ACC112 (cell line): ENCODE results near the gene SGCG.
"Not testable (repeated sequence)": the region's sequence is repeated elsewhere in the genome, so short reads cannot be mapped to it uniquely, and the experiment has no call there.

Experiments
- H2AFZ ChIP-seq: fragments of 200-600 bp; sonication (generic); one replicate; pipeline ENCODE4 v1.6.0; 2017; ENCODE audit warnings: antibody characterized with exemption, low read length; ENCODE audit not compliant: unreplicated experiment
- H3K27ac ChIP-seq: fragments of 200-600 bp; sonication (generic); 2 replicates; pipeline ENCODE4 v1.5.1; 2014; ENCODE audit warnings: low read depth, mild to moderate bottlenecking, antibody characterized with exemption, low read length, moderate library complexity
- H3K27me3 ChIP-seq: fragments of 200-600 bp; sonication (generic); 2 replicates; pipeline ENCODE4 v1.6.1; 2014; ENCODE audit warnings: mild to moderate bottlenecking, antibody characterized with exemption, low read length, moderate library complexity, mixed read lengths; ENCODE audit not compliant: insufficient read depth
- H3K36me3 ChIP-seq: fragments of 200-600 bp; sonication (generic); 2 replicates; pipeline ENCODE4 v1.6.1; 2016; ENCODE audit warnings: mild to moderate bottlenecking, antibody characterized with exemption, low read length, moderate library complexity, mixed read lengths; ENCODE audit not compliant: insufficient read depth
- H3K4me1 ChIP-seq: fragments of 200-600 bp; sonication (generic); one replicate; pipeline ENCODE4 v1.6.1; 2016; ENCODE audit warnings: low read length, mixed read lengths; ENCODE audit not compliant: insufficient read depth, unreplicated experiment, control insufficient read depth
- H3K4me3 ChIP-seq: fragments of 200-600 bp; sonication (generic); 2 replicates; pipeline ENCODE4 v1.5.1; 2014; ENCODE audit warnings: mild to moderate bottlenecking, low read depth, low read length
- H3K79me2 ChIP-seq: fragments of 200-600 bp; sonication (generic); one replicate; pipeline ENCODE4 v1.6.0; 2016; ENCODE audit warnings: low read length; ENCODE audit not compliant: control insufficient read depth, unreplicated experiment, insufficient read depth

Gene SGCG

GRCh38 chr13:23205807-23206206, 25.0 kb downstream of the SGCG start:
- H3K4me1 ChIP-seq, result no peaks in the 10 kb centered on the region
- H3K27me3 ChIP-seq, result no peaks in the 10 kb centered on the region; the same call in none of the 2 replicates
- no peak overlapping the region for H3K4me3 ChIP-seq
- no peaks in the 10 kb centered on the region for H3K36me3 ChIP-seq
- no peaks in the 10 kb centered on the region for H3K79me2 ChIP-seq
- no peak overlapping the region for H3K27ac ChIP-seq
- no peak overlapping the region for H2AFZ ChIP-seq

GRCh38 chr13:23212671-23213070, 31.9 kb downstream of the SGCG start:
- no peak overlapping the region for H2AFZ ChIP-seq
- no peak overlapping the region for H3K27ac ChIP-seq
- no peaks in the 10 kb centered on the region; the same call in 1 of the 2 replicates for H3K27me3 ChIP-seq
- H3K36me3 ChIP-seq, result no peaks in the 10 kb centered on the region
- H3K4me1 ChIP-seq, result no peaks in the 10 kb centered on the region
- H3K4me3 ChIP-seq, result no peak overlapping the region
- H3K79me2 ChIP-seq, result no peaks in the 10 kb centered on the region

GRCh38 chr13:23231241-23231640, 50.5 kb downstream of the SGCG start:
- Histone ChIP-seq H3K36me3 (no peaks in the 10 kb centered on the region), H3K4me3 (no peak overlapping the region), H3K4me1 (no peaks in the 10 kb centered on the region), H3K79me2 (no peaks in the 10 kb centered on the region), H3K27me3 (no peaks in the 10 kb centered on the region), H2AFZ (no peak overlapping the region), H3K27ac (no peak overlapping the region)

GRCh38 chr13:23235994-23236393, 55.2 kb downstream of the SGCG start:
- no peaks in the 10 kb centered on the region for H3K36me3 ChIP-seq
- H3K27ac ChIP-seq, result no peak overlapping the region
- H3K4me1 ChIP-seq, result no peaks in the 10 kb centered on the region
- H3K4me3 ChIP-seq, result no peak overlapping the region
- H3K79me2 ChIP-seq, result no peaks in the 10 kb centered on the region
- H3K27me3 ChIP-seq, result no peaks in the 10 kb centered on the region
- no peak overlapping the region for H2AFZ ChIP-seq

GRCh38 chr13:23243066-23243465, 62.3 kb downstream of the SGCG start:
- no peaks in the 10 kb centered on the region for H3K79me2 ChIP-seq
- H3K4me1 ChIP-seq, result no peaks in the 10 kb centered on the region
- H3K27me3 ChIP-seq, result no peaks in the 10 kb centered on the region
- H3K27ac ChIP-seq, result no peak overlapping the region
- no peak overlapping the region for H3K4me3 ChIP-seq
- H2AFZ ChIP-seq, result no peak overlapping the region
- no peaks in the 10 kb centered on the region for H3K36me3 ChIP-seq

- not testable (repeated sequence) for H3K36me3 ChIP-seq, H3K27ac ChIP-seq, H2AFZ ChIP-seq, H3K79me2 ChIP-seq, H3K4me3 ChIP-seq, H3K27me3 ChIP-seq, H3K4me1 ChIP-seq
These were observed 67.6 kb downstream of the SGCG start for GRCh38 chr13:23248410-23248809.

GRCh38 chr13:23254506-23254905, 73.7 kb downstream of the SGCG start:
- Histone ChIP-seq H3K79me2 (no peaks in the 10 kb centered on the region), H2AFZ (no peak overlapping the region), H3K36me3 (no peaks in the 10 kb centered on the region), H3K27ac (no peak overlapping the region), H3K27me3 (no peaks in the 10 kb centered on the region), H3K4me1 (no peaks in the 10 kb centered on the region), H3K4me3 (no peak overlapping the region)

GRCh38 chr13:23267571-23267970, 86.8 kb downstream of the SGCG start:
- Histone ChIP-seq H3K4me1 (no peaks in the 10 kb centered on the region), H3K27ac (no peak overlapping the region), H3K36me3 (no peaks in the 10 kb centered on the region), H3K27me3 (0 out of 2 replicates have a peak, but pooled peaks cover 11% of the 10 kb centered on the region), H2AFZ (no peak overlapping the region), H3K79me2 (no peaks in the 10 kb centered on the region), H3K4me3 (no peak overlapping the region)

- Histone ChIP-seq H3K27ac (no peak overlapping the region), H3K79me2 (no peaks in the 10 kb centered on the region), H2AFZ (no peak overlapping the region), H3K4me3 (no peak overlapping the region), H3K36me3 (no peaks in the 10 kb centered on the region), H3K4me1 (no peaks in the 10 kb centered on the region), H3K27me3 (0 out of 2 replicates have a peak, but pooled peaks cover 11% of the 10 kb centered on the region)
These were observed 87.7 kb downstream of the SGCG start for GRCh38 chr13:23268441-23268840.

- Histone ChIP-seq H3K4me1 (no peaks in the 10 kb centered on the region), H2AFZ (no peak overlapping the region), H3K27me3 (0 out of 2 replicates have a peak, but pooled peaks cover 11% of the 10 kb centered on the region), H3K4me3 (no peak overlapping the region), H3K27ac (no peak overlapping the region), H3K79me2 (no peaks in the 10 kb centered on the region), H3K36me3 (no peaks in the 10 kb centered on the region)
These were observed 90.6 kb downstream of the SGCG start for GRCh38 chr13:23271331-23271730.

GRCh38 chr13:23273498-23273897, 92.7 kb downstream of the SGCG start:
- H3K4me1 ChIP-seq, result no peaks in the 10 kb centered on the region
- no peak overlapping the region for H2AFZ ChIP-seq
- H3K27me3 ChIP-seq, result no peaks in the 10 kb centered on the region
- H3K79me2 ChIP-seq, result no peaks in the 10 kb centered on the region
- H3K4me3 ChIP-seq, result no peak overlapping the region
- no peaks in the 10 kb centered on the region for H3K36me3 ChIP-seq
- no peak overlapping the region for H3K27ac ChIP-seq
